ENCODE data around the gene UBE2I. TPM values are rescaled to one million over a fixed set of nuclear protein-coding genes. Genes with fewer than 3 reads are reported as not detected.

The UBE2I gene
- total RNA-seq, 1 experiment from 2014 or later = 198 TPM

DNA sequence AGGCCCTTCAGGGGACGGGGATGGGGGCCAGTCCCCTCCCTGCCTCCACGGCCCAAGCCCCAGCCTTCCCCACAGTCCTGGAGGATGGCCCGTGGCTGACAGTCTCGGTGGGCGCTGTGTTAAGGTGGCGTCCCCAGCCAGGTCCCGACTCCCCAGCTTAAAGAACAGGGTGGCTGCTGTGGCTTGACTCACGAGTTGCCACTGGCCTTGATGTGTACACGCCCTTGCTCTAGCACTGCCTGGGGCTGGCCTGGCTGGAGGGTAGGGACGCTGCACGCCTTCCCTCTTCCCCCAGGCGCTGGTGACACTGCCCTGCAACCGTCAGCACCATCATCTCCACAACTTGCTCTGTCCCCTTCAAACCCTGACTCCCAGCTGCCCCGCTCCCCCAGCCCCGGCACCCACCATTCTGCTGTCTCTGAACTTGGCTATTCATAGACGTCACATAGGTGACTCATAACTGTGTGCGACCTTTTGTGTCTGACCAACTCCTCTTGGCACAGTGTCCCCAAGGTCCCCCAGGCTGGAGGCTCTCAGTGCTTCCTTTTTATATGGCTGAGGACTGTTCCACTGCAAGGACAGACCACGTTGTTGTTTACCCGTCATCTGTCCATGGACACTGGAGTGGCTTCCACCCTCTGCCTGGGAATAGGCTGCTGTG lies 48.6 kb downstream of the UBE2I start:
- BruUV-seq (replicated peaks) = no TSS peak
- Histone ChIP-seq H3K27ac (ENCODE audit: low read length) (peak overlapping the region; percentile 39), H3K4me3 (ENCODE audit: low read depth in 2 of 2, low read length in 2 of 2) (no peak overlapping the region), H3K9me3 (ENCODE audit: control insufficient read depth, insufficient read depth, low read depth, low read length) (no peaks in the 10 kb centered on the region), H3K4me1 (ENCODE audit: control insufficient read depth, insufficient read depth, low read length) (peaks cover 29% of the 10 kb centered on the region), H3K27me3 (ENCODE audit: control insufficient read depth, insufficient read depth, low read length) (no peaks in the 10 kb centered on the region), H3K36me3 (ENCODE audit: control insufficient read depth, insufficient read depth, low read length) (peaks cover 5% of the 10 kb centered on the region)
- CTCF ChIA-PET = no interaction called here
- intact Hi-C loops (cut with micrococcal nuclease; ENCODE audit: unreplicated experiment) = no loop called here
- in situ Hi-C loops (cut with HindIII; ENCODE audit: low pct_unique_long_range_greater_than_20kb, low sequenced_read_pairs) = no loop called here
- peak; percentile 83 for ATAC-seq
- TF ChIP-seq POLR2AphosphoS5 (IDR thresholded peaks at IDR 0.05; ENCODE audit: low read depth, low read length) = 0 out of 2 replicates have a peak, but pooled peaks have one; percentile 28
- TF ChIP-seq SIN3A (IDR thresholded peaks at IDR 0.05; ENCODE audit: borderline replicate concordance, insufficient read depth, low read depth, low read length) = no peak
- TF ChIP-seq TCF7L2 (IDR thresholded peaks at IDR 0.05; ENCODE audit: low read depth, low read length) = no peak
- POLR2A ChIA-PET = no interaction called here
- no peak for DNase-seq (ENCODE audit: low read depth, low spot score)

DNA sequence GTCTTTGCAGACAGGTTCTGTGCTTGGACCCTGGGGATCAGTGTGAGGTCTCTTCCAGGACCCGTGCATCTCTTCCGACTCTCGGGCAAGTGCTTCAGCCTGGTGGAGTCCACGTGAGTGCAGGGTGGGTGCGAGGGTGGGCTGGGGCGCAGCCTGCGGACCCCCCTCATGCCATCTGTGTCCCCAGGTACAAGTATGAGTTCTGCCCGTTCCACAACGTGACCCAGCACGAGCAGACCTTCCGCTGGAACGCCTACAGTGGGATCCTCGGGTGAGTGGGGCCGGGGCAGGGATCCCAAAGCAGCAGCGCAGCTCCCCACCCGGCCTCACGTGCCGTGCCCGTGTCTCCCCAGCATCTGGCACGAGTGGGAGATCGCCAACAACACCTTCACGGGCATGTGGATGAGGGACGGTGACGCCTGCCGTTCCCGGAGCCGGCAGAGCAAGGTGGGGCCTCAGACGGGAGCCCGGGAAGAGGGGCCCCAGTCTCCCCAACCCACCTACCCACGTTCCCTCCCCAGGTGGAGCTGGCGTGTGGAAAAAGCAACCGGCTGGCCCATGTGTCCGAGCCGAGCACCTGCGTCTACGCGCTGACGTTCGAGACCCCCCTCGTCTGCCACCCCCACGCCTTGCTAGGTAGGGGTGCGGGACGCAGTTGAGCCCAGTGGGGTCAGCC lies 52.4 kb downstream of the UBE2I start:
- no peak overlapping the region for H3K27ac ChIP-seq (ENCODE audit: low read length)
- POLR2A ChIA-PET = interaction anchor here (0.7 kb wide), 2 partner anchors 17 to 47 kb away, joined by 13 to 15 read pairs; no protein-coding TSS in a partner anchor
- H3K4me3 ChIP-seq (ENCODE audit: low read depth in 2 of 2, low read length in 2 of 2) = no peak overlapping the region
- CTCF ChIA-PET = no interaction called here
- intact Hi-C loops (cut with micrococcal nuclease; ENCODE audit: unreplicated experiment) = no loop called here
- H3K9me3 ChIP-seq (ENCODE audit: control insufficient read depth, insufficient read depth, low read depth, low read length) = no peaks in the 10 kb centered on the region
- ATAC-seq (no peak), DNase-seq (ENCODE audit: low read depth, low spot score) (no peak)
- in situ Hi-C loops (cut with HindIII; ENCODE audit: low pct_unique_long_range_greater_than_20kb, low sequenced_read_pairs) = no loop called here
- TF ChIP-seq POLR2AphosphoS5 (IDR thresholded peaks at IDR 0.05; ENCODE audit: low read depth, low read length) (no peak), SIN3A (IDR thresholded peaks at IDR 0.05; ENCODE audit: borderline replicate concordance, insufficient read depth, low read depth, low read length) (no peak), TCF7L2 (IDR thresholded peaks at IDR 0.05; ENCODE audit: low read depth, low read length) (no peak)
- TF ChIP-seq, protein P1, sequence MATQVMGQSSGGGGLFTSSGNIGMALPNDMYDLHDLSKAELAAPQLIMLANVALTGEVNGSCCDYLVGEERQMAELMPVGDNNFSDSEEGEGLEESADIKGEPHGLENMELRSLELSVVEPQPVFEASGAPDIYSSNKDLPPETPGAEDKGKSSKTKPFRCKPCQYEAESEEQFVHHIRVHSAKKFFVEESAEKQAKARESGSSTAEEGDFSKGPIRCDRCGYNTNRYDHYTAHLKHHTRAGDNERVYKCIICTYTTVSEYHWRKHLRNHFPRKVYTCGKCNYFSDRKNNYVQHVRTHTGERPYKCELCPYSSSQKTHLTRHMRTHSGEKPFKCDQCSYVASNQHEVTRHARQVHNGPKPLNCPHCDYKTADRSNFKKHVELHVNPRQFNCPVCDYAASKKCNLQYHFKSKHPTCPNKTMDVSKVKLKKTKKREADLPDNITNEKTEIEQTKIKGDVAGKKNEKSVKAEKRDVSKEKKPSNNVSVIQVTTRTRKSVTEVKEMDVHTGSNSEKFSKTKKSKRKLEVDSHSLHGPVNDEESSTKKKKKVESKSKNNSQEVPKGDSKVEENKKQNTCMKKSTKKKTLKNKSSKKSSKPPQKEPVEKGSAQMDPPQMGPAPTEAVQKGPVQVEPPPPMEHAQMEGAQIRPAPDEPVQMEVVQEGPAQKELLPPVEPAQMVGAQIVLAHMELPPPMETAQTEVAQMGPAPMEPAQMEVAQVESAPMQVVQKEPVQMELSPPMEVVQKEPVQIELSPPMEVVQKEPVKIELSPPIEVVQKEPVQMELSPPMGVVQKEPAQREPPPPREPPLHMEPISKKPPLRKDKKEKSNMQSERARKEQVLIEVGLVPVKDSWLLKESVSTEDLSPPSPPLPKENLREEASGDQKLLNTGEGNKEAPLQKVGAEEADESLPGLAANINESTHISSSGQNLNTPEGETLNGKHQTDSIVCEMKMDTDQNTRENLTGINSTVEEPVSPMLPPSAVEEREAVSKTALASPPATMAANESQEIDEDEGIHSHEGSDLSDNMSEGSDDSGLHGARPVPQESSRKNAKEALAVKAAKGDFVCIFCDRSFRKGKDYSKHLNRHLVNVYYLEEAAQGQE (IDR thresholded peaks at IDR 0.05; ENCODE audit: insufficient read depth in 1 of 2, low read depth in 2 of 2, low read length in 1 of 2) = no peak
- TF ChIP-seq, protein P2, sequence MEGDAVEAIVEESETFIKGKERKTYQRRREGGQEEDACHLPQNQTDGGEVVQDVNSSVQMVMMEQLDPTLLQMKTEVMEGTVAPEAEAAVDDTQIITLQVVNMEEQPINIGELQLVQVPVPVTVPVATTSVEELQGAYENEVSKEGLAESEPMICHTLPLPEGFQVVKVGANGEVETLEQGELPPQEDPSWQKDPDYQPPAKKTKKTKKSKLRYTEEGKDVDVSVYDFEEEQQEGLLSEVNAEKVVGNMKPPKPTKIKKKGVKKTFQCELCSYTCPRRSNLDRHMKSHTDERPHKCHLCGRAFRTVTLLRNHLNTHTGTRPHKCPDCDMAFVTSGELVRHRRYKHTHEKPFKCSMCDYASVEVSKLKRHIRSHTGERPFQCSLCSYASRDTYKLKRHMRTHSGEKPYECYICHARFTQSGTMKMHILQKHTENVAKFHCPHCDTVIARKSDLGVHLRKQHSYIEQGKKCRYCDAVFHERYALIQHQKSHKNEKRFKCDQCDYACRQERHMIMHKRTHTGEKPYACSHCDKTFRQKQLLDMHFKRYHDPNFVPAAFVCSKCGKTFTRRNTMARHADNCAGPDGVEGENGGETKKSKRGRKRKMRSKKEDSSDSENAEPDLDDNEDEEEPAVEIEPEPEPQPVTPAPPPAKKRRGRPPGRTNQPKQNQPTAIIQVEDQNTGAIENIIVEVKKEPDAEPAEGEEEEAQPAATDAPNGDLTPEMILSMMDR (IDR thresholded peaks at IDR 0.05) = no peak
- BruUV-seq (replicated peaks) = no TSS peak
- H3K27me3 ChIP-seq (ENCODE audit: control insufficient read depth, insufficient read depth, low read length) = no peaks in the 10 kb centered on the region
- peaks cover 20% of the 10 kb centered on the region for H3K4me1 ChIP-seq (ENCODE audit: control insufficient read depth, insufficient read depth, low read length)
- peaks cover 6% of the 10 kb centered on the region for H3K36me3 ChIP-seq (ENCODE audit: control insufficient read depth, insufficient read depth, low read length)
